Chondrocyte (in vitro differentiated cells): Measurements from ENCODE around the gene C9orf40. TPM values are rescaled to one million over a fixed set of nuclear protein-coding genes. Genes with fewer than 3 reads are reported as not detected.

Experiments used
- DNase-seq: peaks from one replicate; pipeline ENCODE4 v3.0.0; 2021; ENCODE audit warnings: mixed read lengths, low spot score
- H3K27ac Mint-ChIP-seq: one replicate; pipeline ENCODE4 v1.8.0; 2021; ENCODE audit warnings: mild to moderate bottlenecking, moderate library complexity, mixed read lengths; ENCODE audit not compliant: unreplicated experiment
- H3K27me3 Mint-ChIP-seq: 2 replicates; pipeline ENCODE4 v1.8.0; 2021; ENCODE audit warnings: low read depth, mixed read lengths
- H3K36me3 Mint-ChIP-seq: 2 replicates; pipeline ENCODE4 v1.8.0; 2021; ENCODE audit warnings: low read depth, mixed read lengths
- H3K4me1 Mint-ChIP-seq: 2 replicates; pipeline ENCODE4 v1.8.0; 2021; ENCODE audit warnings: low read depth, mild to moderate bottlenecking, mixed read lengths
- H3K4me3 Mint-ChIP-seq: one replicate; pipeline ENCODE4 v1.8.0; 2021; ENCODE audit warnings: mild to moderate bottlenecking, moderate library complexity, mixed read lengths; ENCODE audit not compliant: unreplicated experiment
- H3K9me3 Mint-ChIP-seq: 2 replicates; pipeline ENCODE4 v1.8.0; 2021; ENCODE audit warnings: low read depth, mixed read lengths
- CTCF ChIP-seq: fragments of 200-600 bp; sonication (generic); IDR thresholded peaks from 2 replicates; pipeline ENCODE4 v1.5.0; 2021; ENCODE audit warnings: antibody characterized with exemption, mild to moderate bottlenecking, moderate library complexity
- long read RNA-seq: library from polyadenylated mRNA; stranded (forward); transcript quantifications from one replicate; pipeline ENCODE4 v2.0.0, GENCODE V29; 2021
- total RNA-seq: library from RNA; stranded (reverse); gene quantifications from 3 replicates; pipeline ENCODE4 v1.2.1, GENCODE V29; 2021

The C9orf40 gene
- total RNA-seq, result 3.7 to 5.2 TPM (median 5.1 TPM) in 3 replicates
- long read RNA-seq, transcript C9orf40-201 (2 exons, 2,327 nt), result major isoform, 14 of 16 reads
- long read RNA-seq, partial matches to known transcripts, result 0 of 16 reads
- long read RNA-seq, other reads (novel, unspliced or antisense), result 2 of 16 reads

- TF ChIP-seq CTCF, result peak; percentile 92
- peak within 1 kb of the TSS; percentile 95 for H3K4me3 Mint-ChIP-seq
- peaks cover 14% of the 10 kb centered on the region for H3K4me1 Mint-ChIP-seq
- DNase-seq, result peak; percentile 94
- H3K36me3 Mint-ChIP-seq, result peaks cover 3% of the 10 kb centered on the region
- no peaks in the 10 kb centered on the region for H3K27me3 Mint-ChIP-seq
- peak within 1 kb of the TSS; percentile 93 for H3K27ac Mint-ChIP-seq
- no peaks in the 10 kb centered on the region for H3K9me3 Mint-ChIP-seq
Measured at GRCh38 chr9:74952201-74953151, at the start of gene C9orf40. Gene C9orf40, minus strand, starts transcription at chr9:74952912. Its CDS starts 301 bp downstream, at chr9:74952611.

- H3K4me3 Mint-ChIP-seq, result no peak overlapping the region
- H3K9me3 Mint-ChIP-seq, result no peaks in the 10 kb centered on the region
- DNase-seq, result no peak
- H3K27ac Mint-ChIP-seq, result no peak overlapping the region
- peak; percentile 92 for TF ChIP-seq CTCF
- peaks cover 5% of the 10 kb centered on the region for H3K4me1 Mint-ChIP-seq
- no peaks in the 10 kb centered on the region for H3K27me3 Mint-ChIP-seq
- no peaks in the 10 kb centered on the region for H3K36me3 Mint-ChIP-seq
Measured at GRCh38 chr9:75001719-75002421, 49.2 kb upstream of the C9orf40 start.

GRCh38 chr9:75000835-75001234 lies 48.1 kb upstream of the C9orf40 start:
- Mint-ChIP-seq H3K27ac (no peak overlapping the region), H3K36me3 (no peaks in the 10 kb centered on the region), H3K9me3 (no peaks in the 10 kb centered on the region), H3K27me3 (no peaks in the 10 kb centered on the region), H3K4me1 (peaks cover 5% of the 10 kb centered on the region), H3K4me3 (no peak overlapping the region)
- no peak for DNase-seq
- no peak for TF ChIP-seq CTCF

GRCh38 chr9:74985041-74985440 lies 32.3 kb upstream of the C9orf40 start:
- H3K4me3 Mint-ChIP-seq, result no peak overlapping the region
- H3K27ac Mint-ChIP-seq, result no peak overlapping the region
- H3K9me3 Mint-ChIP-seq, result no peaks in the 10 kb centered on the region
- H3K4me1 Mint-ChIP-seq, result no peaks in the 10 kb centered on the region
- H3K27me3 Mint-ChIP-seq, result no peaks in the 10 kb centered on the region
- no peak for TF ChIP-seq CTCF
- H3K36me3 Mint-ChIP-seq, result peaks cover 9% of the 10 kb centered on the region
- no peak for DNase-seq

GRCh38 chr9:74983709-74984108 lies 31.0 kb upstream of the C9orf40 start:
- Mint-ChIP-seq H3K36me3 (peaks cover 10% of the 10 kb centered on the region), H3K27ac (no peak overlapping the region), H3K27me3 (no peaks in the 10 kb centered on the region), H3K4me3 (no peak overlapping the region), H3K4me1 (no peaks in the 10 kb centered on the region), H3K9me3 (no peaks in the 10 kb centered on the region)
- DNase-seq, result no peak
- TF ChIP-seq CTCF, result no peak
